ENCODE results near the gene PHAF1. TPM values are rescaled to one million over a fixed set of nuclear protein-coding genes. Genes with fewer than 3 reads are reported as not detected.

PHAF1 gene
- total and polyA plus RNA-seq, 2 of the 8 experiments (the other 6 are each of a cell fraction or from before 2014, with no cell fraction given): 18.6 to 26.4 TPM

DNA sequence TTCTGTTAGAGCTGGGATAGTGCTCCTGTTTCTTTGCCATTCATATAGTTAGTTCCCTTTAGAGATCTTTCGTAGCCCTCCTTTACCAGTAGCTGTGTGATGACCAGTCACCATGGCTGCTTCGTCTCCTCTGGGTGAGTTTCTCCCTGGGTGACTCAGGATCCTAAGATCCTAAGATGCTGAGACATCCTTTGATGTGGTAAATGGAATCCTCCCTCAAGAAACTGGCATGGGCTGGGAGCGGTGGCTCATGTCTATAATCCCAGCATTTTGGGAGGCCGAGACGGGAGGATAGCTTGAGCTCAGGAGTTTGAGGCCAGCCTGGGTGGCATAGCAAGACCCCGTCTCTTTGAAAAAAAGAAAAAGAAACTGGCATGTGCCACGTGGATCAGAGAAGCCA, 5.9 kb downstream of the PHAF1 start:
- Histone ChIP-seq H3K14ac (ENCODE audit: insufficient read length) (no peak overlapping the region), H3K79me1 (ENCODE audit: low read depth, low read length) (peaks cover 11% of the 10 kb centered on the region; the same call in 1 of the 2 replicates), H2AK5ac (ENCODE audit: low read depth, low read length) (no peak overlapping the region), H4K5ac (ENCODE audit: insufficient read length, low read depth, low read length) (no peak overlapping the region), H2BK15ac (ENCODE audit: low read length) (no peak overlapping the region), H3K56ac (replicated peaks; ENCODE audit: insufficient read length, low read depth, low read length) (no peak overlapping the region), H3K9ac (replicated peaks in 1 of 4; ENCODE audit: extremely low read depth in 1 of 4, low read depth in 3 of 4, low read length in 3 of 4) (no peak overlapping the region), H3K4me3 (ENCODE audit: extremely low read depth in 1 of 4, insufficient read depth in 2 of 4, low read depth in 3 of 4, low read length in 4 of 4) (no peak overlapping the region), H4K91ac (replicated peaks; ENCODE audit: insufficient read length, low read length) (no peak overlapping the region), H3K79me2 (ENCODE audit: control insufficient read depth in 1 of 2, insufficient read depth in 2 of 2, low read length in 2 of 2) (peaks cover 4 to 54% of the 10 kb centered on the region in 2 experiments; a peak in 3 of 4 replicates), H3K27ac (ENCODE audit: low read depth, low read length) (no peak overlapping the region), H4K8ac (ENCODE audit: extremely low read depth, insufficient read depth, low read length) (no peak overlapping the region), H2BK5ac (ENCODE audit: low read depth, low read length) (no peak overlapping the region), H3K4me2 (ENCODE audit: insufficient read depth in 1 of 2, low read depth in 2 of 2, low read length in 2 of 2) (no peak overlapping the region), H3K23ac (ENCODE audit: insufficient read length) (no peak overlapping the region), H3K9me3 (ENCODE audit: insufficient read depth in 2 of 2, low read depth in 1 of 2, low read length in 1 of 2) (no peaks in the 10 kb centered on the region), H3K4me1 (replicated peaks in 1 of 4; ENCODE audit: control insufficient read depth in 3 of 4, insufficient read depth in 4 of 4, low read length in 3 of 4) (0 out of 7 replicates have a peak, but pooled peaks cover 0 to 2% (median 0%) of the 10 kb centered on the region in 4 experiments), H2BK20ac (ENCODE audit: low read length) (no peak overlapping the region), H2BK120ac (replicated peaks; ENCODE audit: low read depth, low read length) (no peak overlapping the region), H4K20me1 (replicated peaks in 1 of 2; ENCODE audit: control insufficient read depth in 1 of 2, insufficient read depth in 2 of 2, low read length in 2 of 2) (peaks cover 3 to 9% of the 10 kb centered on the region in 2 experiments), H3K36me3 (ENCODE audit: control insufficient read depth in 2 of 4, insufficient read depth in 4 of 4, low read length in 3 of 4) (peaks cover 0 to 8% (median 2%) of the 10 kb centered on the region in 4 experiments; a peak in 1 of 8 replicates), H3K4ac (replicated peaks; ENCODE audit: insufficient read length, low read depth, low read length) (no peak overlapping the region), H2AFZ (ENCODE audit: low read length) (no peak overlapping the region), H3K18ac (ENCODE audit: extremely low read depth, low read length) (no peak overlapping the region), H3K27me3 (replicated peaks in 1 of 4; ENCODE audit: control insufficient read depth in 3 of 4, extremely low read depth in 1 of 4, insufficient read depth in 3 of 4, low read length in 3 of 4) (no peaks in the 10 kb centered on the region), H3K23me2 (ENCODE audit: low read depth, low read length) (no peaks in the 10 kb centered on the region), H2BK12ac (ENCODE audit: low read depth, low read length) (no peak overlapping the region)
- FAIRE-seq (no peak), DNase-seq (ENCODE audit: low read depth in 1 of 2, low spot score in 2 of 2) (no peak)
- 91% methylated on average over 7 of the region's 7 CpGs; no CpG with 5 or more reads in 1 of the 2 experiments for WGBS, 2 experiments (ENCODE audit: extremely low coverage in 1 of 2, insufficient coverage in 1 of 2, insufficient read length in 1 of 2, insufficient replicate concordance in 2 of 2, low coverage in 1 of 2, low lambda C conversion rate in 2 of 2, missing lambda C conversion rate in 1 of 2)
- CTCF ChIA-PET (ENCODE audit: partially characterized antibody): interaction anchor here (0.8 to 3.6 kb wide), 13 partner anchors 9 to 206 kb away, joined by 3 to 22 read pairs (median 3); partner anchors contain the start of genes B3GNT9, FBXL8 and TRADD
- POLR2A ChIA-PET (ENCODE audit: partially characterized antibody): no interaction called here
- no peak for TF ChIP-seq TBP (IDR thresholded peaks at IDR 0.05; ENCODE audit: low read depth, low read length)
- no peak for TF ChIP-seq EP300 (IDR thresholded peaks at IDR 0.05; ENCODE audit: borderline replicate concordance in 1 of 2, low read depth in 2 of 2, low read length in 2 of 2)
- TF ChIP-seq CTBP2 (IDR thresholded peaks at IDR 0.05; ENCODE audit: borderline replicate concordance, insufficient read depth, insufficient read length, low read length): no peak
- no peak for TF ChIP-seq TCF12 (IDR thresholded peaks at IDR 0.05; ENCODE audit: low read depth, low read length)
- TF ChIP-seq SP1 (IDR thresholded peaks at IDR 0.05; ENCODE audit: low read depth, low read length): no peak
- no peak for TF ChIP-seq TAF1 (IDR thresholded peaks at IDR 0.05; ENCODE audit: low read depth, low read length)
- TF ChIP-seq, protein P1, sequence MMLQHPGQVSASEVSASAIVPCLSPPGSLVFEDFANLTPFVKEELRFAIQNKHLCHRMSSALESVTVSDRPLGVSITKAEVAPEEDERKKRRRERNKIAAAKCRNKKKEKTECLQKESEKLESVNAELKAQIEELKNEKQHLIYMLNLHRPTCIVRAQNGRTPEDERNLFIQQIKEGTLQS (IDR thresholded peaks at IDR 0.05; ENCODE audit: insufficient read depth, low read depth, low read length): no peak
- TF ChIP-seq KDM5A (IDR thresholded peaks at IDR 0.05; ENCODE audit: low read length): no peak
- TF ChIP-seq NANOG (IDR thresholded peaks at IDR 0.05; ENCODE audit: insufficient read depth, low read depth, low read length, poor library complexity, severe bottlenecking): no peak
- no peak for TF ChIP-seq BCL11A (IDR thresholded peaks at IDR 0.05; ENCODE audit: low read depth in 2 of 2, low read length in 2 of 2)
- no peak for TF ChIP-seq EGR1 (IDR thresholded peaks at IDR 0.05; ENCODE audit: borderline replicate concordance, low read depth, low read length)
- TF ChIP-seq TAF7 (optimal IDR thresholded peaks at IDR 0.05; ENCODE audit: borderline replicate concordance, low read depth, low read length): no peak
- TF ChIP-seq ASH2L (IDR thresholded peaks at IDR 0.05; ENCODE audit: low read length): no peak
- no peak for TF ChIP-seq KDM1A (IDR thresholded peaks at IDR 0.05; ENCODE audit: borderline replicate concordance, low read length)

All from H1 (cell line).